WTC11 (cell line): ENCODE measurements around the gene RPL35. TPM values are rescaled to one million over a fixed set of nuclear protein-coding genes. Genes with fewer than 3 reads are reported as not detected.

Source experiments
- ATAC-seq: fragments of 200-7000 bp; cut with Tn5 transposase; 2 replicates; pipeline ENCODE4 v1.10.0; 2021; ENCODE audit warnings: mild to moderate bottlenecking, moderate library complexity
- CTCF ChIA-PET: fragments of 300-600 bp; sonication (Branson Sonifier 250); formaldehyde crosslinking; loops from one replicate; lab custom pipeline; 2021; ENCODE audit warnings: antibody characterized with exemption; lab: Charles Lee
- POLR2A ChIA-PET: fragments of 350-600 bp; sonication (Branson Sonifier 250); formaldehyde crosslinking; loops from one replicate; lab custom pipeline; 2021; ENCODE audit warnings: antibody characterized with exemption; lab: Charles Lee
- DNase-seq: peaks from one replicate; pipeline ENCODE4 v3.0.0; 2021; ENCODE audit warnings: low spot score
- H3K27ac Mint-ChIP-seq: 2 replicates; pipeline ENCODE4 v1.8.0; 2021; ENCODE audit warnings: mixed read lengths
- H3K27me3 Mint-ChIP-seq: 2 replicates; pipeline ENCODE4 v1.8.0; 2021; ENCODE audit warnings: low read depth, mild to moderate bottlenecking, moderate library complexity, mixed read lengths
- H3K36me3 Mint-ChIP-seq: 2 replicates; pipeline ENCODE4 v1.8.0; 2021; ENCODE audit warnings: mixed read lengths
- H3K4me1 Mint-ChIP-seq: 2 replicates; pipeline ENCODE4 v1.8.0; 2022; ENCODE audit warnings: mixed read lengths
- H3K4me3 Mint-ChIP-seq: 2 replicates; pipeline ENCODE4 v1.8.0; 2021; ENCODE audit warnings: mild to moderate bottlenecking, moderate library complexity, mixed read lengths
- H3K9me3 Mint-ChIP-seq: 2 replicates; pipeline ENCODE4 v1.8.0; 2021; ENCODE audit warnings: mixed read lengths
- AR ChIP-seq: fragments of 250-450 bp; sonication (Bioruptor Pico); IDR thresholded peaks from 2 replicates; pipeline ENCODE4 v1.9.0; 2021; ENCODE audit warnings: mild to moderate bottlenecking
- KAT7 ChIP-seq: sonication (generic); formaldehyde crosslinking; IDR thresholded peaks from 2 replicates; pipeline ENCODE4 v1.8.1; 2023; ENCODE audit warnings: missing genetic modification reagents, mild to moderate bottlenecking, borderline replicate concordance
- NFYB ChIP-seq: sonication (generic); formaldehyde crosslinking; conservative IDR thresholded peaks from 2 replicates; pipeline ENCODE4 v1.8.0; 2022; ENCODE audit warnings: low read depth, missing genetic modification reagents
- NR1H2 ChIP-seq: sonication (generic); formaldehyde crosslinking; IDR thresholded peaks from 2 replicates; pipeline ENCODE4 v1.9.0; 2021; ENCODE audit warnings: mild to moderate bottlenecking, moderate library complexity, missing genetic modification reagents
- NR3C1 ChIP-seq: sonication (generic); formaldehyde crosslinking; conservative IDR thresholded peaks from 2 replicates; pipeline ENCODE4 v1.8.1; 2023; ENCODE audit warnings: low read depth, mild to moderate bottlenecking, missing genetic modification reagents
- OVOL2 ChIP-seq: fragments of 250-450 bp; sonication (Bioruptor Pico); IDR thresholded peaks from 2 replicates; pipeline ENCODE4 v1.9.0; 2021; ENCODE audit warnings: mild to moderate bottlenecking, borderline replicate concordance
- SP1 ChIP-seq: sonication (generic); formaldehyde crosslinking; conservative IDR thresholded peaks from 2 replicates; pipeline ENCODE4 v1.8.1; 2022; ENCODE audit warnings: missing genetic modification reagents
- ZNF317 ChIP-seq: sonication (generic); formaldehyde crosslinking; IDR thresholded peaks from 2 replicates; pipeline ENCODE4 v1.8.1; 2023; ENCODE audit warnings: low read depth, mild to moderate bottlenecking, moderate library complexity, missing genetic modification reagents, borderline replicate concordance
- ZNF423 ChIP-seq: fragments of 250-450 bp; sonication (Bioruptor Pico); IDR thresholded peaks from 2 replicates; pipeline ENCODE4 v2.1.2; 2022; ENCODE audit warnings: mild to moderate bottlenecking, moderate library complexity
- total RNA-seq: library from RNA; stranded (reverse); gene quantifications from 3 replicates; pipeline ENCODE4 v1.2.3, GENCODE V29; 2021
- TF ChIP-seq, protein P1 (sequence below): sonication (generic); formaldehyde crosslinking; IDR thresholded peaks from 2 replicates; pipeline ENCODE4 v1.8.1; 2022; ENCODE audit warnings: mild to moderate bottlenecking, moderate library complexity, missing genetic modification reagents
- TF ChIP-seq, protein P2 (sequence below): sonication (generic); formaldehyde crosslinking; IDR thresholded peaks from 2 replicates; pipeline ENCODE4 v1.8.0; 2023; ENCODE audit warnings: mild to moderate bottlenecking, missing genetic modification reagents
- TF ChIP-seq, protein P3 (sequence below): fragments of 250-450 bp; sonication (Bioruptor Pico); IDR thresholded peaks from 2 replicates; pipeline ENCODE4 v1.9.0; 2021; ENCODE audit warnings: moderate library complexity, mild to moderate bottlenecking, inconsistent platforms, borderline replicate concordance

RPL35 gene
- total RNA-seq, 1 experiment from 2014 or later: 1,710 TPM

GRCh38 chr9:124812441-124812876, 49.3 kb downstream of the RPL35 start:
- POLR2A ChIA-PET: no interaction called here
- H3K36me3 Mint-ChIP-seq: no peaks in the 10 kb centered on the region
- no peaks in the 10 kb centered on the region for H3K9me3 Mint-ChIP-seq
- DNase-seq (no peak), ATAC-seq (no peak)
- H3K27me3 Mint-ChIP-seq: no peaks in the 10 kb centered on the region
- H3K4me3 Mint-ChIP-seq: no peak overlapping the region
- TF ChIP-seq, protein P1, sequence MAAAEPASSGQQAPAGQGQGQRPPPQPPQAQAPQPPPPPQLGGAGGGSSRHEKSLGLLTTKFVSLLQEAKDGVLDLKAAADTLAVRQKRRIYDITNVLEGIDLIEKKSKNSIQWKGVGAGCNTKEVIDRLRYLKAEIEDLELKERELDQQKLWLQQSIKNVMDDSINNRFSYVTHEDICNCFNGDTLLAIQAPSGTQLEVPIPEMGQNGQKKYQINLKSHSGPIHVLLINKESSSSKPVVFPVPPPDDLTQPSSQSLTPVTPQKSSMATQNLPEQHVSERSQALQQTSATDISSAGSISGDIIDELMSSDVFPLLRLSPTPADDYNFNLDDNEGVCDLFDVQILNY (CRISPR knock-in tag): no peak
- no peak for TF ChIP-seq NR3C1
- TF ChIP-seq OVOL2 (CRISPR knock-in tag): no peak
- no peak for TF ChIP-seq KAT7 (CRISPR knock-in tag)
- TF ChIP-seq AR: no peak
- peak; percentile 45 for TF ChIP-seq ZNF423 (CRISPR knock-in tag)
- TF ChIP-seq ZNF317 (CRISPR knock-in tag): no peak
- TF ChIP-seq, all 79 proteins: peak for 1
- Mint-ChIP-seq H3K4me1 (peaks cover 36% of the 10 kb centered on the region), H3K27ac (no peak overlapping the region)
- CTCF ChIA-PET: interaction anchor here (1.1 to 10.1 kb wide), 6 partner anchors 11 to 40 kb away, joined by 4 to 147 read pairs (median 22); partner anchors contain the start of genes NR6A1, OLFML2A and WDR38

DNA sequence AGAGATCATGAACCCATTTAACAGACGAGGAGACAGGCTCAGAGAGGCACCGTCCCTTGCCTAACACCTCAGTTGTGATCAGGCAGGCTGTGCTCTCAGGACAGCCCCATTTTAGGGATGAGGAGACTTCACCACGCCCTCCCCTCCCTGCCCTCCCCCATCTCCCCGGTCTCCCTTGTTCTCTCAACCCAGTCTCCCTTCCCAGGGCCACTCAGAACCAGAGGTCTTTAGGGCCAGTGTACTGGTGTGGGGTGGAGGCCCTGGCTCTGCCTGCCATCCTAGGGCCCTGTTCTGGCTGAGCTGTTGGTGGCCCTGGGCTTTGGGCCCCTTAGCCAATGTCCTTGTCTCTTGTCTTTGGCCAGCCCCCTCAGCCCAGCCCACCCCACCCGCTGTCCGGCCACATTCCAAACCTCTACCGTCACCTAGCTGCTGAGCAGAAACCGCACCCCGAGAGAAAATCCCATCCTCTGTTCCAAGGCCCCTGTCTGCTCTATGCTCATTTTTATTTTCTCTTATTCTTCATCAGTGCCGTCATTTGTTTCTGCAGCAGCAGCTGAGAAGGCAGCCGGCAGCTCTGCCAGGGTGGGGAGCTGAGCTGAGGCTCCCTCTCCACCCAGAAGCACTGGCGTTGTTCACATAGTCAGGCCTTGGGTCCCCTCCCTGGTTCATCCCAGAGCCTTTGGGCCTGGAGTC, 50.9 kb downstream of the RPL35 start:
- no peaks in the 10 kb centered on the region for H3K27me3 Mint-ChIP-seq
- H3K27ac Mint-ChIP-seq: peak overlapping the region; percentile 96
- H3K9me3 Mint-ChIP-seq: no peaks in the 10 kb centered on the region
- POLR2A ChIA-PET: interaction anchor here (0.5 to 1.3 kb wide), 6 partner anchors 28 to 977 kb away, joined by 3 to 6 read pairs (median 3); no protein-coding TSS in a partner anchor
- H3K4me1 Mint-ChIP-seq: peaks cover 36% of the 10 kb centered on the region
- H3K4me3 Mint-ChIP-seq: no peak overlapping the region
- no peaks in the 10 kb centered on the region for H3K36me3 Mint-ChIP-seq
- CTCF ChIA-PET: interaction anchor here (0.6 to 10.1 kb wide), 12 partner anchors 10 to 215 kb away, joined by 3 to 147 read pairs (median 4); partner anchors contain the start of genes ARPC5L, NR6A1, OLFML2A and RPL35
- ATAC-seq (peak; percentile 95), DNase-seq (peak; percentile 75)
- TF ChIP-seq ZNF423 (CRISPR knock-in tag) (no peak), NFYB (no peak), SP1 (CRISPR knock-in tag) (0 out of 2 replicates have a peak, but pooled peaks have one; percentile 26)

- no peaks in the 10 kb centered on the region for H3K27me3 Mint-ChIP-seq
- no peak overlapping the region for H3K4me3 Mint-ChIP-seq
- H3K27ac Mint-ChIP-seq: peak overlapping the region; percentile 92; the same call in 1 of the 2 replicates
- H3K36me3 Mint-ChIP-seq: no peaks in the 10 kb centered on the region
- no peaks in the 10 kb centered on the region for H3K9me3 Mint-ChIP-seq
- TF ChIP-seq AR: no peak
- TF ChIP-seq, protein P2, sequence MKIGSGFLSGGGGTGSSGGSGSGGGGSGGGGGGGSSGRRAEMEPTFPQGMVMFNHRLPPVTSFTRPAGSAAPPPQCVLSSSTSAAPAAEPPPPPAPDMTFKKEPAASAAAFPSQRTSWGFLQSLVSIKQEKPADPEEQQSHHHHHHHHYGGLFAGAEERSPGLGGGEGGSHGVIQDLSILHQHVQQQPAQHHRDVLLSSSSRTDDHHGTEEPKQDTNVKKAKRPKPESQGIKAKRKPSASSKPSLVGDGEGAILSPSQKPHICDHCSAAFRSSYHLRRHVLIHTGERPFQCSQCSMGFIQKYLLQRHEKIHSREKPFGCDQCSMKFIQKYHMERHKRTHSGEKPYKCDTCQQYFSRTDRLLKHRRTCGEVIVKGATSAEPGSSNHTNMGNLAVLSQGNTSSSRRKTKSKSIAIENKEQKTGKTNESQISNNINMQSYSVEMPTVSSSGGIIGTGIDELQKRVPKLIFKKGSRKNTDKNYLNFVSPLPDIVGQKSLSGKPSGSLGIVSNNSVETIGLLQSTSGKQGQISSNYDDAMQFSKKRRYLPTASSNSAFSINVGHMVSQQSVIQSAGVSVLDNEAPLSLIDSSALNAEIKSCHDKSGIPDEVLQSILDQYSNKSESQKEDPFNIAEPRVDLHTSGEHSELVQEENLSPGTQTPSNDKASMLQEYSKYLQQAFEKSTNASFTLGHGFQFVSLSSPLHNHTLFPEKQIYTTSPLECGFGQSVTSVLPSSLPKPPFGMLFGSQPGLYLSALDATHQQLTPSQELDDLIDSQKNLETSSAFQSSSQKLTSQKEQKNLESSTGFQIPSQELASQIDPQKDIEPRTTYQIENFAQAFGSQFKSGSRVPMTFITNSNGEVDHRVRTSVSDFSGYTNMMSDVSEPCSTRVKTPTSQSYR: no peak
- no peak for TF ChIP-seq ZNF317 (CRISPR knock-in tag)
- TF ChIP-seq NR1H2 (CRISPR knock-in tag): no peak
- TF ChIP-seq, protein P3, sequence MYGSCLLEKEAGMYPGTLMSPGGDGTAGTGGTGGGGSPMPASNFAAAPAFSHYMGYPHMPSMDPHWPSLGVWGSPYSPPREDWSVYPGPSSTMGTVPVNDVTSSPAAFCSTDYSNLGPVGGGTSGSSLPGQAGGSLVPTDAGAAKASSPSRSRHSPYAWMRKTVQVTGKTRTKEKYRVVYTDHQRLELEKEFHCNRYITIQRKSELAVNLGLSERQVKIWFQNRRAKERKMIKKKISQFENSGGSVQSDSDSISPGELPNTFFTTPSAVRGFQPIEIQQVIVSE: no peak
- ChIA-PET CTCF (interaction anchor here (0.6 to 10.1 kb wide), 10 partner anchors 10 to 46 kb away, joined by 3 to 147 read pairs (median 6); partner anchors contain the start of genes NR6A1, OLFML2A and WDR38), POLR2A (interaction anchor here (0.5 to 1.3 kb wide), 5 partner anchors 29 to 976 kb away, joined by 3 to 4 read pairs (median 3); no protein-coding TSS in a partner anchor)
- peaks cover 36% of the 10 kb centered on the region for H3K4me1 Mint-ChIP-seq
- ATAC-seq (no peak), DNase-seq (no peak)
Measured at GRCh38 chr9:124809741-124810500, 51.8 kb downstream of the RPL35 start.
